Measurements from ENCODE around the gene ADGRV1.
"Not testable (repeated sequence)": the region's sequence is repeated elsewhere in the genome, so short reads cannot be mapped to it uniquely, and the experiment has no call there.

Gene ADGRV1

DNA sequence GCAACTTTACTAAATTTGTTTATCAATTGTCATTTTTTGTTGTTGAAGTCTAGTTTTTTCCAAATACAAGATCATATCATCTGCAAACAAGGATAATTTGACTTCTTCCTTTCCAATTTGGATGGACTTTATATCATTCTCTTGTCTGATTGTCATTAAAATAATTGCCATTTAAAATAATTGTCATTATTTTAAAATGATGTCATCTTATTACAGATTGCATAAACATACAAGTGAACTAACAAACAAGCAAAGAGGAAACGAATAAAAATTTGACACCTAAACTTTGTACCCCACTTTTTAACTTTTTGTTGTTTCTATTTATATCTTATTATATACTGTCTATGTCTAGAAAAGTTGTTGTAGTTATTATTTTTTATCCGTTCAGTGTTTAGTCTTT, 275.2 kb downstream of the ADGRV1 start:
- Histone ChIP-seq H3K4me1 (ENCODE audit: control insufficient read depth in 1 of 2, insufficient read depth in 2 of 2, low read length in 2 of 2) (no peaks in the 10 kb centered on the region), H3K27me3 (ENCODE audit: low read depth, low read length) (no peaks in the 10 kb centered on the region), H3K4me3 (ENCODE audit: low read depth in 1 of 2, low read length in 2 of 2) (no peak overlapping the region), H3K27ac (ENCODE audit: low read length) (no peak overlapping the region), H3K9me3 (ENCODE audit: control insufficient read depth in 1 of 2, low read length in 2 of 2) (no peaks in the 10 kb centered on the region), H3K36me3 (ENCODE audit: control insufficient read depth in 1 of 2, insufficient read depth in 2 of 2, low read length in 2 of 2) (no peaks in the 10 kb centered on the region)

DNA sequence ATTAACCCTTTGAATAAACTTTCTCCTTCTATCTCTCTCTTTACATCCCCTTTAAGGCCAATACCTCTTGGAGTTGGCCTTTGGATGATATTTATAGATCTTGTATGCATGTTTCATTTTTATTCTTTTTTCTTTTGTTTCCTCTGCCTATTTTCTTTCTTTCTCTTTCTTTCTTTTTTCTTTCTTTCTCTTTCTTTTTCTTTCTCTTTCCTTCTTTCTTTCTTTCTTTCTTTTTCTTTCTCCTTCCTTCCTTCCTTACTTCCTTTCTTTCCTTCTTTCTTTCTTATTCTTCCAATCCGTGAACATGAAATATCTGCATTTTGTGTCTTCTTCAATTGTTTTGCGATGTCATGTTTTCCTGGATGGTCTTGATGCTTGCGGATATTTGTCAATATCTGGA, 276.1 kb downstream of the ADGRV1 start:
- Histone ChIP-seq H3K27me3 (ENCODE audit: low read depth, low read length) (no peaks in the 10 kb centered on the region), H3K4me3 (ENCODE audit: low read depth in 1 of 2, low read length in 2 of 2) (no peak overlapping the region), H3K4me1 (ENCODE audit: control insufficient read depth in 1 of 2, insufficient read depth in 2 of 2, low read length in 2 of 2) (no peaks in the 10 kb centered on the region), H3K36me3 (ENCODE audit: control insufficient read depth in 1 of 2, insufficient read depth in 2 of 2, low read length in 2 of 2) (no peaks in the 10 kb centered on the region), H3K27ac (ENCODE audit: low read length) (no peak overlapping the region), H3K9me3 (ENCODE audit: control insufficient read depth in 1 of 2, low read length in 2 of 2) (no peaks in the 10 kb centered on the region)

DNA sequence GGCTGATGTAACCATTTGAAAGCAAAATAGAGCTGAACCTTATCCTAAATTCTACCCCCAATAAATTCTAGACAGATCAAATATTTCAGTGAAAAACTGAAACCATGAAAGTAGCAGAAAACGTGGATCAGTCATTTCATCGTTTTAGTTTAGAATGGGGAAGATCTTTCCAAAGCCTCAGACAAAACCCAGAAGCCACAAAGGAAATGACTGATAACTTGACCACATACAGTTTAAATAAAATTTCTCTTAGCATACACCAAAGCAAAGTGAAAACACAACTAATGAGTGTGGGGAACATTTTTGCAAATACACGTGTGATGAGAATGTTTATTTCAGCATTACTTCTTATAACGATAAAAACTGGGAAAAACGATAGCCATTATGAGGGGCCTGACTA, 284.8 kb downstream of the ADGRV1 start:
- H3K27ac ChIP-seq (ENCODE audit: low read length): no peak overlapping the region
- no peak overlapping the region for H3K4me3 ChIP-seq (ENCODE audit: low read depth in 1 of 2, low read length in 2 of 2)
- H3K27me3 ChIP-seq (ENCODE audit: low read depth, low read length): no peaks in the 10 kb centered on the region
- H3K9me3 ChIP-seq (ENCODE audit: control insufficient read depth in 1 of 2, low read length in 2 of 2): no peaks in the 10 kb centered on the region
- no peaks in the 10 kb centered on the region for H3K36me3 ChIP-seq (ENCODE audit: control insufficient read depth in 1 of 2, insufficient read depth in 2 of 2, low read length in 2 of 2)
- H3K4me1 ChIP-seq (ENCODE audit: control insufficient read depth in 1 of 2, insufficient read depth in 2 of 2, low read length in 2 of 2): no peaks in the 10 kb centered on the region

DNA sequence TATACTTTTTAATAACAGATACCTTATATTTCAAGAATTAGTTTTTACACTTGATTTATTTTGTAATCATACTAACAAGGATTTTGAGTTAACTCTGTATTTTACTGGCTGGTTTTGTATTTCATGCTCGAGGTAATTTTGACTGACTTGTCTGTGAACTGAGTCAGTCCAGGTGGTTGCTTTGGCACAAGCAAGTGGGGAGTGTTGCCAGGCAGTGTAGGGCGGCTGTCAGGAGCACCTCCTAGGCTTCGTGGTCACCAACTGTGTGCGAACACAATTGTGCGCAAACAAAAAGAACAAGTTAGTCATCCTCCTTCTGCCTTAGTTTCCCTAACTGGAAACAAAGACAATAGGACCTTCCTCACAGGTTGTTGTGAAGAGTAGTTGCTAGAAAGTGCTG, 286.3 kb downstream of the ADGRV1 start:
- Histone ChIP-seq H3K27me3 (ENCODE audit: low read depth, low read length) (no peaks in the 10 kb centered on the region), H3K36me3 (ENCODE audit: control insufficient read depth in 1 of 2, insufficient read depth in 2 of 2, low read length in 2 of 2) (no peaks in the 10 kb centered on the region), H3K27ac (ENCODE audit: low read length) (no peak overlapping the region), H3K4me3 (ENCODE audit: low read depth in 1 of 2, low read length in 2 of 2) (no peak overlapping the region), H3K9me3 (ENCODE audit: control insufficient read depth in 1 of 2, low read length in 2 of 2) (no peaks in the 10 kb centered on the region), H3K4me1 (ENCODE audit: control insufficient read depth in 1 of 2, insufficient read depth in 2 of 2, low read length in 2 of 2) (no peaks in the 10 kb centered on the region)

DNA sequence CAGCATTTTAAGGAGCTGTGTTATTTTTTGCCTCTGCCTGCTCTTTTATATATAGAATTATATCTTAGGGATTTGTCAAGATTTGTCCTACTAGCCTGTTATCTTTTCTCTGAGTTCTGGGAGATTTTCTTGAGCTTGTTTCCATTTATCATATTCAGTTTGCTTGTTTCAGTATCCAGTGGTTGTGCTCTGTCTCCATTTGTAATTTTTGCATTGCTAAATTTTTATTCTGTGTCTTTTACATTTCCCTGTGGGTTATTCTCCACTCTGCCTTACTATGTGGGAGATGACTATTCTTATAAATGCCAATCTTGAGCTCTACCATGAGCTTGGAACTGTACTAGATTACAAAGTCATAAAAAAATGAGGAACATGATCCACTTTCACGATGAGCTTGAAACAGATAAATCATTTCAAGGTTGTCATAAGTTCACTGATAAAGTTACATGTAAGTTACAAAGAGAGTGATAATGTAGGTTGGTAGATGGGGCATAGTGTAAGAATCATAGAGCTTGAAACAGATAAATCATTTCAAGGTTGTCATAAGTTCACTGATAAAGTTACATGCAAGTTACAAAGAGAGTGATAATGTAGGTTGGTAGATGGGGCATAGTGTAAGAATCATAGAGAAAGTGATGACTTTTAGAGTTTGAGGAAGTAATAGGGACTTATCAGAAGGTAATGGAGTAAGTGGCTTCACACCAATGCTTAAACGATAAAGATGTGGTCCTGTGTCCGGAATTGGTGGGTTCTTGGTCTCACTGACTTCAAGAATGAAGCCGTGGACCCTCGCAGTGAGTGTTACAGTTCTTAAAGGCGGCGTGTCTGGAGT, 287.3 kb downstream of the ADGRV1 start:
- H3K9me3 ChIP-seq (ENCODE audit: control insufficient read depth in 1 of 2, low read length in 2 of 2): no peaks in the 10 kb centered on the region
- H3K27me3 ChIP-seq (ENCODE audit: low read depth, low read length): no peaks in the 10 kb centered on the region
- H3K4me3 ChIP-seq (ENCODE audit: low read depth in 1 of 2, low read length in 2 of 2): no peak overlapping the region
- H3K36me3 ChIP-seq (ENCODE audit: control insufficient read depth in 1 of 2, insufficient read depth in 2 of 2, low read length in 2 of 2): no peaks in the 10 kb centered on the region
- H3K4me1 ChIP-seq (ENCODE audit: control insufficient read depth in 1 of 2, insufficient read depth in 2 of 2, low read length in 2 of 2): no peaks in the 10 kb centered on the region
- no peak overlapping the region for H3K27ac ChIP-seq (ENCODE audit: low read length)

DNA sequence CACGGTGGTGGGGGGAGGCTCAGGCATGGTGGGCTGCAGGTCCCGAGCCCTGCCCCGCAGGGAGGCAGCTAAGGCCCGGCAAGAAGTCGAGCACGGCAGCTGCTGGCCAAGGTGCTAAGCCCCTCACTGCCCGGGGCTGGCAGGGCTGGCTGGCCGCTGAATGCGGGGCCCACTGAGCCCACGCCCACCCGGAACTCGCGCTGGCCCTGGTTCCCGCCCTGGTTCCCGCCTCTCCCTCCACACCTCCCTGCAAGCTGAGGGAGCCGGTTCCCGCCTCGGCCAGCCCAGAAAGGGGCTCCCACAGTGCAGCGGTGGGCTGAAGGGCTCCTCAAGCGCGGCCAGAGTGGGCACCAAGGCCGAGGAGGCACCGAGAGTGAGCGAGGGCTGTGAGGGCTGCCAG, 289.0 kb downstream of the ADGRV1 start:
- H3K27me3 ChIP-seq (ENCODE audit: low read depth, low read length); H3K36me3 ChIP-seq (ENCODE audit: control insufficient read depth in 1 of 2, insufficient read depth in 2 of 2, low read length in 2 of 2); H3K9me3 ChIP-seq (ENCODE audit: control insufficient read depth in 1 of 2, low read length in 2 of 2); H3K4me1 ChIP-seq (ENCODE audit: control insufficient read depth in 1 of 2, insufficient read depth in 2 of 2, low read length in 2 of 2); H3K4me3 ChIP-seq (ENCODE audit: low read depth in 1 of 2, low read length in 2 of 2); H3K27ac ChIP-seq (ENCODE audit: low read length): not testable (repeated sequence)

DNA sequence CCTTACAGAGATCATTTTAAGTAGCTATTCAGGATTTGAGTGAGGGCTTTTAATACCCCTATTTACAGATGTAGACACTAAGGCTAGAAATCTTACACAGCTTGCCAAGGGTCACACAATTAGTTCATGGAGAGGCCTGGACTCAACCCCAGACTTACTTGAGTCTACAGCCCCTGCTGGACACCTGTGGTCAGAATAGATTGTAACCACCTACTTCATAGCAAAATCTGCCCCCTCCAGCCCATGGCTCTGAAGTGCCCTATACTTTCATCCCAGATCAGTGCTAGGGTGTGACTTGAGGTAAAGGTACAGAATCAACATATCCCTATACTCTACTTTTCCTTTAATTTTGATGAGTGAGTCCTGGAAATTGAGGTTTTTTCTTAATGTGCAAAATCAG, 291.3 kb downstream of the ADGRV1 start:
- H3K9me3 ChIP-seq (ENCODE audit: control insufficient read depth in 1 of 2, low read length in 2 of 2): no peaks in the 10 kb centered on the region
- H3K27me3 ChIP-seq (ENCODE audit: low read depth, low read length): no peaks in the 10 kb centered on the region
- H3K27ac ChIP-seq (ENCODE audit: low read length): no peak overlapping the region
- no peak overlapping the region for H3K4me3 ChIP-seq (ENCODE audit: low read depth in 1 of 2, low read length in 2 of 2)
- H3K4me1 ChIP-seq (ENCODE audit: control insufficient read depth in 1 of 2, insufficient read depth in 2 of 2, low read length in 2 of 2): no peaks in the 10 kb centered on the region
- H3K36me3 ChIP-seq (ENCODE audit: control insufficient read depth in 1 of 2, insufficient read depth in 2 of 2, low read length in 2 of 2): no peaks in the 10 kb centered on the region

DNA sequence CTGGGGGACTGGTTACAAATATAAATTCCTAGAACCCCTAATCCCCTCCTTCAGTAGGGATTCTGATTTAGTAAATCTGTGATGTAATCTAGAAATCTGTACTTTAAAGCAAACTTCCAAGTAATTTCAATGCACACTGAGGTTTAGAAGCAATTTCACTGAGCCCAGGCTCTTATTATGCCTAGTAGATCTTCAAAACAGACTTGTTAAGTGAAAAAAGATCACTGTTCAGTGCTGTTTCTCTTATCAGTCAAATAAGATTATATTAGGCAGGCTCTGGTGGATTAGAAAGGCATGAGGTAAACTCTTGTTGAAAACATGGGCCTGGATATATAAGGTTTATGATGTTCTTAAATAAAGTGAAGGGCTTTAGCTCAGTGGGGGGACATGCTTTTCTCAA, 293.9 kb downstream of the ADGRV1 start:
- Histone ChIP-seq H3K27me3 (ENCODE audit: low read depth, low read length) (no peaks in the 10 kb centered on the region), H3K4me3 (ENCODE audit: low read depth in 1 of 2, low read length in 2 of 2) (no peak overlapping the region), H3K9me3 (ENCODE audit: control insufficient read depth in 1 of 2, low read length in 2 of 2) (no peaks in the 10 kb centered on the region)

DNA sequence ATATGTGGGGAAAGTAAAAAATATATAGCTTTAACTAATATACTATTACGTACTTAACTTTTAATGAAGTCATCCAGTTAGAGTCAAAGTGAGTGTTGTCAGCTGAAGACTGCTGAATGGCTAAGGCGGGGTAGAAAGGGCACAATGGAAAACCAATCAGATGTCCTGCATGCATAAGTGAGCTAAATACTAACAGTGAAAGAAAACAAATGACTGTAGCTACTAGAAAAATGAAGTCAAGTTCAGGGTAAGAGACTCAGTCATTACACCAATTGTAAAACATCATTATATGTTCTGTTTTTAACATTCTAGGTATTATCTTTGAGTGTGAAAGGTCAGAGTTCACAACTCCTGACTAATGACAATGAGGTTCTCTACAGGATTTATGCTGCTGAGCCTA, 295.2 kb downstream of the ADGRV1 start:
- H3K27me3 ChIP-seq (ENCODE audit: low read depth, low read length): no peaks in the 10 kb centered on the region
- H3K9me3 ChIP-seq (ENCODE audit: control insufficient read depth in 1 of 2, low read length in 2 of 2): no peaks in the 10 kb centered on the region
- H3K4me3 ChIP-seq (ENCODE audit: low read depth in 1 of 2, low read length in 2 of 2): no peak overlapping the region
- H3K4me1 ChIP-seq (ENCODE audit: control insufficient read depth in 1 of 2, insufficient read depth in 2 of 2, low read length in 2 of 2): no peaks in the 10 kb centered on the region
- no peak overlapping the region for H3K27ac ChIP-seq (ENCODE audit: low read length)
- H3K36me3 ChIP-seq (ENCODE audit: control insufficient read depth in 1 of 2, insufficient read depth in 2 of 2, low read length in 2 of 2): no peaks in the 10 kb centered on the region

More for the DNA sequence above, 293.9 kb downstream of the ADGRV1 start:
- no peaks in the 10 kb centered on the region for H3K36me3 ChIP-seq (ENCODE audit: control insufficient read depth in 1 of 2, insufficient read depth in 2 of 2, low read length in 2 of 2)
- no peak overlapping the region for H3K27ac ChIP-seq (ENCODE audit: low read length)
- H3K4me1 ChIP-seq (ENCODE audit: control insufficient read depth in 1 of 2, insufficient read depth in 2 of 2, low read length in 2 of 2): no peaks in the 10 kb centered on the region

DNA sequence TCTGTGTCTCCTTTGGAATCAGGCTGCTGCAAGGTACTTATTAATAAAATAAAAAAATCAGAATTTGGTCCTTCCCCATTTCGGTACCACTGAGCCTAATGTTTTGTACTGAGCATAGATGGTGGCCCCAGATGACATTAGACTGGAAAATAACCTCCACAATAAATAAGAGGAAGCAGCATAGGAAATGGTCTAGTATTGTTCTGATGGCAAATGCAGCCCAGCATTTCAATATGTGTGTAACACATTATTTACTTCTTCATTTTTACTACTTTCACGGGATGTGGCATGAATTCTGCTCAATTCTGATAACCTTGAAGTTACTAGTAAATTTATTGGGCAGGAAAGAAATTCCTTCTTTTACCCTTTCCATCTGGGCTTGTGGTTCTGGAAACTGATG, 295.6 kb downstream of the ADGRV1 start:
- H3K27ac ChIP-seq (ENCODE audit: low read length): no peak overlapping the region
- H3K4me1 ChIP-seq (ENCODE audit: control insufficient read depth in 1 of 2, insufficient read depth in 2 of 2, low read length in 2 of 2): no peaks in the 10 kb centered on the region
- no peak overlapping the region for H3K4me3 ChIP-seq (ENCODE audit: low read depth in 1 of 2, low read length in 2 of 2)
- H3K9me3 ChIP-seq (ENCODE audit: control insufficient read depth in 1 of 2, low read length in 2 of 2): no peaks in the 10 kb centered on the region
- H3K36me3 ChIP-seq (ENCODE audit: control insufficient read depth in 1 of 2, insufficient read depth in 2 of 2, low read length in 2 of 2): no peaks in the 10 kb centered on the region
- H3K27me3 ChIP-seq (ENCODE audit: low read depth, low read length): no peaks in the 10 kb centered on the region

DNA sequence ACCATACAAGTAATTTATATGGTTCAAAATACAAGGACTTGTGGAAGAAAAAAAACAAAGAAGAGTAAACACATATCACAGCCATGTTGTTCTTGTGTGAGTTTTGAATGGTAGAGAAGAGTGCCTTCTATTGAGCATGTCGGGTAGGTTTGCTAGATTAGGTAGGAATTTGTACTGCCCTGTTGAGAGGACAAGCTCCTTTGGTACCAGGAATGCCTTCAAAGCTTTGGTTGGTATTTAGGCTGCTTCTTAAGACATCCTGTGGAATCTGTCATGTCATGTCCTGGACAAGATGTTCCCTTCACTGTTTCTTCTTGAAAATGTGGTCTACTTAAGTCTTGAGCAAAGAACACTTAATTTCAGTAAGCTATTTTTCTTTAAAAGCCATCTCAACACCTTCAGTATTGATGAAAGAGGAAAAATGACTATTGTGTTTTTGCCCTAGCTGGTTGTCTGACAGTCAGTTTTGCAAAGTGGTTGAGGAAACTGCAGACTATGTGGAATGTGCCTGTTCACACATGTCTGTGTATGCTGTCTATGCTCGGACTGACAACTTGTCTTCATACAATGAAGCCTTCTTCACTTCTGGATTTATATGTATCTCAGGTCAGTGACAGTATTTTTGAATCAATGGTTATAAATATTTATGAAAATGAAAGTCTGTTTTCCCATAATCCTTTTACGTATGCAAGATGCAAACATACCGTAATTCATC, 296.9 kb downstream of the ADGRV1 start:
- Histone ChIP-seq H3K36me3 (ENCODE audit: control insufficient read depth in 1 of 2, insufficient read depth in 2 of 2, low read length in 2 of 2) (no peaks in the 10 kb centered on the region), H3K4me1 (ENCODE audit: control insufficient read depth in 1 of 2, insufficient read depth in 2 of 2, low read length in 2 of 2) (no peaks in the 10 kb centered on the region), H3K27me3 (ENCODE audit: low read depth, low read length) (no peaks in the 10 kb centered on the region), H3K27ac (ENCODE audit: low read length) (no peak overlapping the region), H3K4me3 (ENCODE audit: low read depth in 1 of 2, low read length in 2 of 2) (no peak overlapping the region), H3K9me3 (ENCODE audit: control insufficient read depth in 1 of 2, low read length in 2 of 2) (no peaks in the 10 kb centered on the region)
